NCI-H526 treated with DMSO at 0.1 percent for 48 hours (cell line): ENCODE measurements around the gene LARP1.
"Not testable (repeated sequence)": the region's sequence is repeated elsewhere in the genome, so short reads cannot be mapped to it uniquely, and the experiment has no call there.

ENCODE experiments used
- DNase-seq: peaks from one replicate; lab custom pipeline; 2025; lab: John Stamatoyannopoulos, UW

LARP1 gene

GRCh38 chr5:154794525-154795234 is 39.5 kb downstream of the LARP1 start:
- no peak for DNase-seq

- DNase-seq, result no peak
These were observed 40.0 kb downstream of the LARP1 start for GRCh38 chr5:154795235-154795596.

GRCh38 chr5:154797762-154798161 is 42.6 kb downstream of the LARP1 start:
- no peak for DNase-seq

GRCh38 chr5:154800582-154800981 is 45.4 kb downstream of the LARP1 start:
- no peak for DNase-seq

- no peak for DNase-seq
These were observed 45.9 kb downstream of the LARP1 start for GRCh38 chr5:154801083-154801482.

GRCh38 chr5:154802050-154802449 is 46.9 kb downstream of the LARP1 start:
- no peak for DNase-seq

GRCh38 chr5:154806176-154806575 is 51.0 kb downstream of the LARP1 start:
- no peak for DNase-seq

GRCh38 chr5:154811239-154811638 is 56.1 kb downstream of the LARP1 start:
- DNase-seq, result no peak

- no peak for DNase-seq
These were observed 56.7 kb downstream of the LARP1 start for GRCh38 chr5:154811653-154812465.

GRCh38 chr5:154813158-154813557 is 58.0 kb downstream of the LARP1 start:
- DNase-seq, result no peak

- DNase-seq, result no peak
These were observed 58.6 kb downstream of the LARP1 start for GRCh38 chr5:154813736-154814135.

GRCh38 chr5:154815025-154815424 is 59.8 kb downstream of the LARP1 start:
- no peak for DNase-seq

- no peak for DNase-seq
These were observed 60.6 kb downstream of the LARP1 start for GRCh38 chr5:154815684-154816247.

GRCh38 chr5:154816891-154817492 is 61.8 kb downstream of the LARP1 start:
- no peak for DNase-seq

GRCh38 chr5:154817815-154818214 is 62.6 kb downstream of the LARP1 start:
- no peak for DNase-seq

- no peak for DNase-seq
These were observed 63.4 kb downstream of the LARP1 start for GRCh38 chr5:154818471-154819116.

- DNase-seq, result no peak
These were observed 64.4 kb downstream of the LARP1 start for GRCh38 chr5:154819546-154819945.

- DNase-seq, result no peak
These were observed 65.2 kb downstream of the LARP1 start for GRCh38 chr5:154820383-154820782.

GRCh38 chr5:154822896-154823295 is 67.7 kb downstream of the LARP1 start:
- DNase-seq, result not testable (repeated sequence)

GRCh38 chr5:154823605-154824004 is 68.4 kb downstream of the LARP1 start:
- no peak for DNase-seq

- no peak for DNase-seq
These were observed 68.9 kb downstream of the LARP1 start for GRCh38 chr5:154824070-154824469.

- DNase-seq, result no peak
These were observed 74.0 kb downstream of the LARP1 start for GRCh38 chr5:154829181-154829588.
